GM21786 (cell line): ENCODE data around the gene ENPP7.
"Not testable (repeated sequence)": the region's sequence is repeated elsewhere in the genome, so short reads cannot be mapped to it uniquely, and the experiment has no call there.

Experiments
- ATAC-seq: cut with Tn5 transposase; IDR thresholded peaks from one replicate; pipeline ENCODE4 v1.9.1; 2021; ENCODE audit not compliant: unreplicated experiment

Gene ENPP7

GRCh38 chr17:79748295-79749099 is 17.8 kb downstream of the ENPP7 start:
- ATAC-seq: no peak

GRCh38 chr17:79749156-79749815 is 18.5 kb downstream of the ENPP7 start:
- no peak for ATAC-seq

- ATAC-seq: no peak
Measured at GRCh38 chr17:79749958-79750357, 19.2 kb downstream of the ENPP7 start.

- ATAC-seq: no peak
Measured at GRCh38 chr17:79750650-79751545, 20.2 kb downstream of the ENPP7 start.

GRCh38 chr17:79752175-79752574 is 21.4 kb downstream of the ENPP7 start:
- ATAC-seq: no peak

GRCh38 chr17:79754370-79754769 is 23.6 kb downstream of the ENPP7 start:
- ATAC-seq: no peak

- not testable (repeated sequence) for ATAC-seq
Measured at GRCh38 chr17:79754903-79755302, 24.2 kb downstream of the ENPP7 start.

GRCh38 chr17:79755591-79755990 is 24.8 kb downstream of the ENPP7 start:
- no peak for ATAC-seq

GRCh38 chr17:79757140-79757745 is 26.5 kb downstream of the ENPP7 start:
- no peak for ATAC-seq

- ATAC-seq: no peak
Measured at GRCh38 chr17:79758271-79758670, 27.5 kb downstream of the ENPP7 start.

GRCh38 chr17:79760197-79760906 is 29.6 kb downstream of the ENPP7 start:
- ATAC-seq: no peak

GRCh38 chr17:79761894-79762589 is 31.3 kb downstream of the ENPP7 start:
- ATAC-seq: no peak

GRCh38 chr17:79765708-79766107 is 35.0 kb downstream of the ENPP7 start:
- no peak for ATAC-seq

- ATAC-seq: no peak
Measured at GRCh38 chr17:79769570-79770506, 39.1 kb downstream of the ENPP7 start.

GRCh38 chr17:79771276-79771675 is 40.5 kb downstream of the ENPP7 start:
- no peak for ATAC-seq

GRCh38 chr17:79772726-79773125 is 42.0 kb downstream of the ENPP7 start:
- ATAC-seq: not testable (repeated sequence)

- ATAC-seq: no peak
Measured at GRCh38 chr17:79774561-79774975, 43.8 kb downstream of the ENPP7 start.

GRCh38 chr17:79775632-79776031 is 44.9 kb downstream of the ENPP7 start:
- no peak for ATAC-seq
